Measurements from ENCODE around the gene VAMP3.

The VAMP3 gene

DNA sequence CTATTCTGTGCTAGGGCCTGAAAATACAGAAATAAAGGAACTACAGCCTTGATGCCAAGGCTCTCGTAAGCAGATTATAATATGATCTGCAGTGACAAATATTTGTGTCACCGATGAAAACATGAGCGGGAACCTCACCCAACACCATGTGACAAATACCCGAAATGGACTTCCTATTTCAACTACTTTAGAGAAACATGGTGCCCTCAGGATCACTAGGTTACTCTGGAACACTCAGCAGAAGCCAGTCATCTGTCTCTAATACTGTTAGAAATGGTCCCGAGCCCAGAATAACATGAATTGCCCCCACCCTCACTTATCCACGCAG, 463 bp upstream of the VAMP3 start:
- peaks cover 8% of the 10 kb centered on the region; the same call in 1 of the 2 replicates for H3K4me1 ChIP-seq (ENCODE audit: low read length)
- no peak overlapping the region for H3K27ac ChIP-seq (ENCODE audit: low read length)
- peak overlapping the region; percentile 81 for H3K4me2 ChIP-seq (ENCODE audit: low read length)
- H3K4me3 ChIP-seq (ENCODE audit: low read length), result peak overlapping the region; percentile 98
- peaks cover 4% of the 10 kb centered on the region for H3K36me3 ChIP-seq (replicated peaks; ENCODE audit: low read depth, low read length)
- H2AFZ ChIP-seq (ENCODE audit: low read depth, low read length), result peak overlapping the region; percentile 96
- H3K9me3 ChIP-seq (ENCODE audit: insufficient read depth, low read length), result no peaks in the 10 kb centered on the region
- H3K9ac ChIP-seq (ENCODE audit: low read length), result peak overlapping the region; percentile 49
- TF ChIP-seq, protein P1, sequence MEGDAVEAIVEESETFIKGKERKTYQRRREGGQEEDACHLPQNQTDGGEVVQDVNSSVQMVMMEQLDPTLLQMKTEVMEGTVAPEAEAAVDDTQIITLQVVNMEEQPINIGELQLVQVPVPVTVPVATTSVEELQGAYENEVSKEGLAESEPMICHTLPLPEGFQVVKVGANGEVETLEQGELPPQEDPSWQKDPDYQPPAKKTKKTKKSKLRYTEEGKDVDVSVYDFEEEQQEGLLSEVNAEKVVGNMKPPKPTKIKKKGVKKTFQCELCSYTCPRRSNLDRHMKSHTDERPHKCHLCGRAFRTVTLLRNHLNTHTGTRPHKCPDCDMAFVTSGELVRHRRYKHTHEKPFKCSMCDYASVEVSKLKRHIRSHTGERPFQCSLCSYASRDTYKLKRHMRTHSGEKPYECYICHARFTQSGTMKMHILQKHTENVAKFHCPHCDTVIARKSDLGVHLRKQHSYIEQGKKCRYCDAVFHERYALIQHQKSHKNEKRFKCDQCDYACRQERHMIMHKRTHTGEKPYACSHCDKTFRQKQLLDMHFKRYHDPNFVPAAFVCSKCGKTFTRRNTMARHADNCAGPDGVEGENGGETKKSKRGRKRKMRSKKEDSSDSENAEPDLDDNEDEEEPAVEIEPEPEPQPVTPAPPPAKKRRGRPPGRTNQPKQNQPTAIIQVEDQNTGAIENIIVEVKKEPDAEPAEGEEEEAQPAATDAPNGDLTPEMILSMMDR (IDR thresholded peaks at IDR 0.05; ENCODE audit: low read depth, low read length), result no peak
- no peak for TF ChIP-seq EZH2phosphoT487 (IDR thresholded peaks at IDR 0.05; ENCODE audit: low read depth)
- peaks cover 25% of the 10 kb centered on the region for H3K79me2 ChIP-seq (ENCODE audit: low read length)
- 0 out of 2 replicates have a peak, but pooled peaks cover 4% of the 10 kb centered on the region for H3K27me3 ChIP-seq (ENCODE audit: low read depth, low read length)
- peaks cover 7% of the 10 kb centered on the region; the same call in 1 of the 2 replicates for H4K20me1 ChIP-seq (ENCODE audit: insufficient read depth, low read length)

- Histone ChIP-seq H2AFZ (ENCODE audit: low read depth, low read length) (peak overlapping the region; percentile 83; the same call in 1 of the 2 replicates), H3K4me3 (ENCODE audit: low read length) (peak overlapping the region; percentile 98), H3K27me3 (ENCODE audit: low read depth, low read length) (0 out of 2 replicates have a peak, but pooled peaks cover under 1% of the 10 kb centered on the region), H3K79me2 (ENCODE audit: low read length) (peaks cover 25% of the 10 kb centered on the region), H3K36me3 (replicated peaks; ENCODE audit: low read depth, low read length) (peaks cover 4% of the 10 kb centered on the region), H3K27ac (ENCODE audit: low read length) (no peak overlapping the region), H3K9me3 (ENCODE audit: insufficient read depth, low read length) (no peaks in the 10 kb centered on the region), H3K4me2 (ENCODE audit: low read length) (peak overlapping the region; percentile 97), H3K9ac (ENCODE audit: low read length) (peak overlapping the region; percentile 76), H4K20me1 (ENCODE audit: insufficient read depth, low read length) (peaks cover 7% of the 10 kb centered on the region; the same call in 1 of the 2 replicates), H3K4me1 (ENCODE audit: low read length) (peaks cover 8% of the 10 kb centered on the region; the same call in 1 of the 2 replicates)
- TF ChIP-seq EZH2phosphoT487 (IDR thresholded peaks at IDR 0.05; ENCODE audit: low read depth), result no peak
- TF ChIP-seq, protein P1 (IDR thresholded peaks at IDR 0.05; ENCODE audit: low read depth, low read length), result no peak
Observed at GRCh38 chr1:7771823-7772299, 765 bp downstream of the VAMP3 start.

- Histone ChIP-seq H3K9ac (ENCODE audit: low read length) (no peak overlapping the region), H4K20me1 (ENCODE audit: insufficient read depth, low read length) (no peaks in the 10 kb centered on the region), H3K4me3 (ENCODE audit: low read length) (no peak overlapping the region), H3K27me3 (ENCODE audit: low read depth, low read length) (no peaks in the 10 kb centered on the region), H3K79me2 (ENCODE audit: low read length) (peaks cover 13% of the 10 kb centered on the region; the same call in 1 of the 2 replicates), H3K27ac (ENCODE audit: low read length) (no peak overlapping the region), H3K36me3 (replicated peaks; ENCODE audit: low read depth, low read length) (peaks cover 10% of the 10 kb centered on the region), H3K4me1 (ENCODE audit: low read length) (no peaks in the 10 kb centered on the region), H3K4me2 (ENCODE audit: low read length) (no peak overlapping the region), H2AFZ (ENCODE audit: low read depth, low read length) (no peak overlapping the region), H3K9me3 (ENCODE audit: insufficient read depth, low read length) (no peaks in the 10 kb centered on the region)
- no peak for TF ChIP-seq EZH2phosphoT487 (IDR thresholded peaks at IDR 0.05; ENCODE audit: low read depth)
- TF ChIP-seq, protein P1 (IDR thresholded peaks at IDR 0.05; ENCODE audit: low read depth, low read length), result no peak
Observed at GRCh38 chr1:7777591-7777990, 6.5 kb downstream of the VAMP3 start.

DNA sequence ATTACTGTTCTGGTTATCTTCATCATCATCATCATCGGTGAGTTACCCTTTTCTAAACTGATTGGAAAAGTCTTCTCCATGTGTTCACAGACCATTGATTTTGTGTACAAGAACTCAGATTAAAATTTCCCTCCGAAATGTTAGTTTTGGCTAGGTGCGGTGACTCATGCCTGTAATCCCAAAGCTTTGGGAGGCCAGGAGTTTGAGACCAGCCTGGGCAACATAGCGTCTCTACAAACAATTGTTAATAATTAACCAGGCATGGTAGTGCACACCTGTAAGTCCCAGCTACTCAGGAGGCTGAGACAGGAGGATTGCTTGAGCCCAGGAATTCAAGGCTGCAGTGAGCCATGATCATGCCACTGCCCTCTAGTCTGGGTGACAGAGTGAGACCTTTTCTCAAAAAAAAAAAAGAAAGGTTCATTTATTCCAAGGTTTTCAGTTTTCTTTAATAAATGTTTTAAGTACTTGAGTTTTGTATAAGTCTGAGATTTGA, 7.1 kb downstream of the VAMP3 start:
- Histone ChIP-seq H3K27me3 (ENCODE audit: low read depth, low read length) (no peaks in the 10 kb centered on the region), H3K36me3 (replicated peaks; ENCODE audit: low read depth, low read length) (peaks cover 10% of the 10 kb centered on the region), H3K4me1 (ENCODE audit: low read length) (peaks cover 4% of the 10 kb centered on the region; the same call in 1 of the 2 replicates), H3K9me3 (ENCODE audit: insufficient read depth, low read length) (no peaks in the 10 kb centered on the region), H4K20me1 (ENCODE audit: insufficient read depth, low read length) (no peaks in the 10 kb centered on the region), H2AFZ (ENCODE audit: low read depth, low read length) (no peak overlapping the region), H3K79me2 (ENCODE audit: low read length) (peaks cover 10% of the 10 kb centered on the region; the same call in 1 of the 2 replicates), H3K4me2 (ENCODE audit: low read length) (no peak overlapping the region), H3K4me3 (ENCODE audit: low read length) (no peak overlapping the region), H3K9ac (ENCODE audit: low read length) (no peak overlapping the region), H3K27ac (ENCODE audit: low read length) (no peak overlapping the region)
- TF ChIP-seq, protein P1 (IDR thresholded peaks at IDR 0.05; ENCODE audit: low read depth, low read length), result no peak
- TF ChIP-seq EZH2phosphoT487 (IDR thresholded peaks at IDR 0.05; ENCODE audit: low read depth), result no peak

All from OCI-LY3 (cell line).